GM19351 (cell line): Measurements from ENCODE around the gene TRPT1.

ENCODE experiments used
- ATAC-seq: cut with Tn5 transposase; IDR thresholded peaks from one replicate; pipeline ENCODE4 v1.9.1; 2021; ENCODE audit warnings: mild to moderate bottlenecking, moderate library complexity; ENCODE audit not compliant: unreplicated experiment

TRPT1 gene

GRCh38 chr11:64181506-64182411 lies 44.2 kb downstream of the TRPT1 start:
- no peak for ATAC-seq

- ATAC-seq, result no peak
Measured at GRCh38 chr11:64180891-64181290, 45.1 kb downstream of the TRPT1 start.

DNA sequence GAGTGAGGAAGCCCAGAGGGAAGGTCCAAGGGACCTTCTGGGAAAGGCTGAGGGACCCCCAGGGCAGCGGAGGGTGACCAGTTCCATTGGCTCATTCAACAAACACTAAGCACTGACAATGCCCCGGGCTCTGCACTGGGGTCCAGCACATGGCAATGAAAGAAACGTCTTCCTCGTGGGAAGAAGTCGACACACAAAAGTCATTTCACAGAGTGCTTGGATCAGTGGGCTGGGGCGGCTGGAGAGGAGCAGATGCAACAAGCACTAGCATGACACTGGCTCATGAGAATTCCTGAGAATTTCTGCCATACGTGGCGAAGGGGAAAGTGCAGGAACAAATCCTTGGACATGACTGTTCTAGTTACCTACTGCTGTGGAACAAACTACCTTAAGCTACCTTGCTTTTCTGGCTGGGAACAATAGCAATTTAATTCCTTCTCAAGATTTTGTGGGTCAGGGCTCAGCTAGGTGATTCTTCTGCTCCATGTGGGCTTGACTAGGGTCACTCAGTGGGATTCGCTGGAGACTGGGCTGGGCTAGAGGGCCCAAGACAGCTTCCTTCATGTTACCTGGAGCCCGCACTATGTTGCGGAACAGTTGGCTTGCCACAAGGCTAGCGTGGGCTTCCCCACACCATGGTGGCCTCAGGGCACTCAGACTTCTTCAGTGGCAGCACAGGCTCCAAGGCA lies 46.9 kb downstream of the TRPT1 start:
- ATAC-seq, result no peak

- no peak for ATAC-seq
Measured at GRCh38 chr11:64178203-64178602, 47.8 kb downstream of the TRPT1 start.

DNA sequence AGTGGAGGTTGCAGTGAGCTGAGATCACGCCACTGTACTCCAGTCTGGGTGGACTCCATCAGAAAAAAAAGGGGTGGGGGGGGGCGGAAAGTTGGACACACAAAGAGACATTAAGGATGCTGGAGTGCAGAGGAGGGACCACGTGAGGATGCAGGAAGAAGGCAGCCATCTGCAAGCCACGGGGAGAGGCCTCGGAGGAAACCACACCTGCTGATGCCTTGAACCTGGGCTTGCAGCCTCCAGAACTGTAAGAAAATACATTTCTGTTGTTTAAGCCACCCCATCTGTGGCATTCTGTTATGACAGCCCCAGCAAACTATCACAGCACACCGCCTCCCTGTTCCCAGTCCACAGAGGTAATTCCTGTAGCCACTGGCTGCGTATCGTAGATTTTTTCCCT lies 49.2 kb downstream of the TRPT1 start:
- no peak for ATAC-seq
